Central memory CD8-positive, alpha-beta T cell (primary cell): Measurements from ENCODE around the gene TJAP1.

Experiments
- ATAC-seq: fragments of 150-1000 bp; cut with Tn5 transposase; replicated peaks from 2 replicates; pipeline ENCODE4 v1.10.0; 2022; ENCODE audit warnings: mild to moderate bottlenecking, moderate FRiP score, moderate number of reproducible peaks; ENCODE audit not compliant: poor library complexity, severe bottlenecking; ENCODE audit errors: extremely low read depth
- DNase-seq, 2 donors: peaks; one replicate each; pipeline ENCODE4 v3.0.0; 2021; ENCODE audit warnings: low spot score in 2 of 2
- H3K27ac Mint-ChIP-seq: one replicate; pipeline ENCODE4 v1.8.0; 2022; ENCODE audit warnings: low read depth, mild to moderate bottlenecking, moderate library complexity, mixed read lengths
- H3K27me3 Mint-ChIP-seq: one replicate; pipeline ENCODE4 v1.8.0; 2022; ENCODE audit warnings: mixed read lengths
- H3K36me3 Mint-ChIP-seq: one replicate; pipeline ENCODE4 v1.8.0; 2022; ENCODE audit warnings: mild to moderate bottlenecking, moderate library complexity, mixed read lengths; ENCODE audit not compliant: insufficient read depth
- H3K4me1 Mint-ChIP-seq: one replicate; pipeline ENCODE4 v1.8.0; 2022; ENCODE audit warnings: mixed read lengths
- H3K4me3 Mint-ChIP-seq: one replicate; pipeline ENCODE4 v1.8.0; 2022; ENCODE audit warnings: mild to moderate bottlenecking, moderate library complexity, mixed read lengths
- H3K9me3 Mint-ChIP-seq: one replicate; pipeline ENCODE4 v1.8.0; 2022; ENCODE audit warnings: mixed read lengths

The TJAP1 gene

GRCh38 chr6:43442935-43443334, 34.4 kb upstream of the TJAP1 start:
- Mint-ChIP-seq H3K27ac (peak overlapping the region; percentile 32), H3K4me1 (no peaks in the 10 kb centered on the region), H3K36me3 (peaks cover 37% of the 10 kb centered on the region), H3K9me3 (no peaks in the 10 kb centered on the region), H3K4me3 (no peak overlapping the region), H3K27me3 (no peaks in the 10 kb centered on the region)
- DNase-seq (no peak), ATAC-seq (no peak)

DNA sequence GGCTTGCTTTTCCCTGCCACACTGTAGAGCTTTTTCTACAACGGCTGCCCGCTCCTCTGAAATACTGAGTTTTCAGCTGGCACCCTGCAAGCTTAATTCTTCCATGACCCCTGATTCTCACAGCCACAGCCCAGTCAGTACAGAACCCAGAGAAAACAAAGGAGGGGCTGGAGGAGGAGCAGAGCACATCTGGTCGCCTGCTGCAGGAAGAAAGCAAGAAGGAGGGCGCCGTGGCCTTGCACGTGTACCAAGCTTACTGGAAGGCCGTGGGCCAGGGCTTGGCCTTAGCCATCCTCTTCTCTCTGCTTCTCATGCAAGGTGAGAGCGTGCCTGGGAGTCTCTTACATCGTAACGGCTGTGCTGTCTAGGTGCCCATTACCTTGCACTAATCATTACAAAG, 33.3 kb upstream of the TJAP1 start:
- Mint-ChIP-seq H3K36me3 (peaks cover 42% of the 10 kb centered on the region), H3K4me1 (no peaks in the 10 kb centered on the region), H3K27ac (no peak overlapping the region), H3K4me3 (no peak overlapping the region), H3K9me3 (no peaks in the 10 kb centered on the region), H3K27me3 (no peaks in the 10 kb centered on the region)
- ATAC-seq (no peak), DNase-seq (no peak)

- Mint-ChIP-seq H3K9me3 (no peaks in the 10 kb centered on the region), H3K4me1 (no peaks in the 10 kb centered on the region), H3K27ac (no peak overlapping the region), H3K36me3 (peaks cover 45% of the 10 kb centered on the region), H3K4me3 (no peak overlapping the region), H3K27me3 (no peaks in the 10 kb centered on the region)
- ATAC-seq: no peak
- no peak for DNase-seq
These were observed 32.8 kb upstream of the TJAP1 start for GRCh38 chr6:43444582-43444981.

DNA sequence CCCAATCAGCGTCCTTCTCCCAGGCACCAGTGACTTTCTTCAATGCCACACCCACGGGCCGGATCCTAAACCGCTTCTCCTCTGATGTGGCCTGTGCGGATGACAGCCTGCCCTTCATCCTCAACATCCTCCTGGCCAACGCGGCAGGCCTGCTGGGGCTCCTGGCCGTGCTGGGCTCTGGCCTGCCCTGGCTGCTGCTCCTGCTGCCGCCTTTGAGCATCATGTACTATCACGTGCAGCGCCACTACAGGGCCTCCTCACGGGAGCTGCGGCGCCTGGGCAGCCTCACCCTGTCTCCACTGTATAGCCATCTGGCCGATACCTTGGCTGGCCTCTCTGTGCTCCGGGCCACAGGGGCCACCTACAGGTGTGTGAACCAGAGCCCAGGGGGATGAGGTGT, 31.8 kb upstream of the TJAP1 start:
- Mint-ChIP-seq H3K36me3 (peaks cover 43% of the 10 kb centered on the region), H3K27me3 (no peaks in the 10 kb centered on the region), H3K27ac (no peak overlapping the region)

DNA sequence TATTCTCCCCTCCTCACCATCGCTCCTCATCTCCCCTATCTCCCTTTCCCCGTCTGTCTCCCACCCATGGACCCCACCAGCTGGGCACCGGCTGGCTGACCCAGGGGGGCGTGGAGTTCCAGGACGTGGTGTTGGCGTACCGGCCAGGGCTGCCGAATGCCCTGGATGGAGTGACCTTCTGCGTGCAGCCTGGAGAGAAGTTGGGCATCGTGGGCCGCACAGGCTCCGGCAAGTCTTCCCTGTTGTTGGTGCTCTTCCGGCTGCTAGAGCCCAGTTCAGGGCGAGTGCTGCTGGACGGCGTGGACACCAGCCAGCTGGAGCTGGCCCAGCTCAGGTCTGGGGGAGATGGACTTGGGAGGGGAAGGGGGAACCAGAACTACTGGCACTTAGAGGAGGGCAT, 29.8 kb upstream of the TJAP1 start:
- Mint-ChIP-seq H3K27ac (no peak overlapping the region), H3K9me3 (no peaks in the 10 kb centered on the region), H3K27me3 (no peaks in the 10 kb centered on the region), H3K4me1 (no peaks in the 10 kb centered on the region), H3K36me3 (peaks cover 37% of the 10 kb centered on the region), H3K4me3 (no peak overlapping the region)
- no peak for ATAC-seq
- no peak for DNase-seq

More for the DNA sequence above, 31.8 kb upstream of the TJAP1 start:
- no peaks in the 10 kb centered on the region for H3K9me3 Mint-ChIP-seq
- ATAC-seq (no peak), DNase-seq (no peak)
- H3K4me1 Mint-ChIP-seq: no peaks in the 10 kb centered on the region
- H3K4me3 Mint-ChIP-seq: no peak overlapping the region

DNA sequence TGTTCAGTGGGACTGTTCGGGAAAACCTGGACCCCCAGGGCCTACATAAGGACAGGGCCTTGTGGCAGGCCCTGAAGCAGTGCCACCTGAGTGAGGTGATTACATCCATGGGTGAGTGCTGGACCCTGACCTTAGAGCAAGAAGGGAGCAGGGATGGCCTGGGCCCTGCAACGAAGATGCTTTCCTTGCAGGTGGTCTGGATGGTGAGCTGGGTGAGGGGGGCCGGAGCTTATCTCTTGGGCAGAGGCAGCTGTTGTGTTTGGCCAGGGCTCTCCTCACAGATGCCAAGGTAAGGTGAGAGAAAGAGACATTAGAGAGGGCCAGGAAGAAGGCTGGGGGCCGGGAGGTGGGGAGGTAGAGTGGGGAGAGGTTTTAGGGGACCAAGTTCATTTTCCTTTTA, 28.5 kb upstream of the TJAP1 start:
- DNase-seq: no peak
- Mint-ChIP-seq H3K4me3 (no peak overlapping the region), H3K4me1 (no peaks in the 10 kb centered on the region), H3K9me3 (no peaks in the 10 kb centered on the region), H3K27ac (no peak overlapping the region), H3K27me3 (no peaks in the 10 kb centered on the region), H3K36me3 (peaks cover 30% of the 10 kb centered on the region)
- no peak for ATAC-seq

DNA sequence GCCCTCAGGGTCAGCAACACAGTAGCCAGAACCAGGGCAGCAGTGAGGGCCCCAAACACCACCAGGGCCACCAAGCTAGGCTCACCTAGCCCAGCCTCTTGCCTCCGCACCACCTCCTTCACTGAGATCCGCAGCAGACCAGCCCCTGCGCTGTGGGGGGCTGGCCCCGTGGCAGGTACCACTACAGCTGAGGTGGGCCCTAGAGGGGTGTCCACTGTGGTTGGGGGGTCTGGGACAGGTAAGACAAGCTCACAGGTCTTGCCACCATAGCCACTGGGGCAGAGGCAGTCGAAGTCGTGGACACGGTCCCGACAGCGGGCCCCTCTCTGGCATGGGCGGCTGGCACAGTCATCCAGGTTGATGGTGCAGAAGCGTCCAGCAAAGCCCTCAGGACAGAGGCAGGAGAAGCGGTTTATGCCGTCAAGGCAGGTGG, 26.7 kb upstream of the TJAP1 start:
- Mint-ChIP-seq H3K4me3 (no peak overlapping the region), H3K36me3 (peaks cover 28% of the 10 kb centered on the region), H3K27ac (no peak overlapping the region), H3K27me3 (no peaks in the 10 kb centered on the region), H3K9me3 (no peaks in the 10 kb centered on the region), H3K4me1 (peaks cover 14% of the 10 kb centered on the region)
- DNase-seq (no peak), ATAC-seq (no peak)

DNA sequence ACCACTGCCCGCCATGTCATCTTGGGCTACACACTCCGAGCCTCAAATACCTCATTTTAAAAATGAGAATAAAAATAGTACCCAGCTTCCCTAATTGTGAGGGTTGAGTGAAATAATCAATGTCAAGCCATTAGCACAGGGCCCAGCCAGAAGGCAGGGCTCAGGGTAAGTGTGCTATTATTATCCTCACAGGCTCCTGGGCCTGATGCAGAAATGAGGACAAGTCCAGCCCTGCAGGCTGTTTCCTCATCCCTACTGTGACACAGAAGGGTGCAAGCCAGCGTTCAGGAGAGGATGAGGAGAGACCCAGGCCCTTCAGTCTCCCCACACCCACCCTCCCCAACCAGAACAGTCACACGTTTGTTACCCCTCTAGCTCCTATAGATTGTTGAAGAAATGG, 26.0 kb upstream of the TJAP1 start:
- no peaks in the 10 kb centered on the region for H3K27me3 Mint-ChIP-seq
- DNase-seq (no peak), ATAC-seq (no peak)
- peaks cover 19% of the 10 kb centered on the region for H3K4me1 Mint-ChIP-seq
- H3K27ac Mint-ChIP-seq: no peak overlapping the region
- H3K36me3 Mint-ChIP-seq: peaks cover 26% of the 10 kb centered on the region
- H3K4me3 Mint-ChIP-seq: no peak overlapping the region
- H3K9me3 Mint-ChIP-seq: no peaks in the 10 kb centered on the region

GRCh38 chr6:43451939-43452338, 25.4 kb upstream of the TJAP1 start:
- peaks cover 5% of the 10 kb centered on the region for H3K27me3 Mint-ChIP-seq
- peaks cover 26% of the 10 kb centered on the region for H3K36me3 Mint-ChIP-seq
- no peak overlapping the region for H3K27ac Mint-ChIP-seq
- ATAC-seq: no peak
- peaks cover 23% of the 10 kb centered on the region for H3K4me1 Mint-ChIP-seq
- H3K9me3 Mint-ChIP-seq: no peaks in the 10 kb centered on the region
- DNase-seq: no peak
- no peak overlapping the region for H3K4me3 Mint-ChIP-seq

- no peak for DNase-seq
- peaks cover 24% of the 10 kb centered on the region for H3K4me1 Mint-ChIP-seq
- peaks cover 8% of the 10 kb centered on the region for H3K27me3 Mint-ChIP-seq
- no peaks in the 10 kb centered on the region for H3K9me3 Mint-ChIP-seq
- H3K4me3 Mint-ChIP-seq: no peak overlapping the region
- ATAC-seq: no peak
- peaks cover 21% of the 10 kb centered on the region for H3K36me3 Mint-ChIP-seq
- no peak overlapping the region for H3K27ac Mint-ChIP-seq
These were observed 24.5 kb upstream of the TJAP1 start for GRCh38 chr6:43452896-43453295.

DNA sequence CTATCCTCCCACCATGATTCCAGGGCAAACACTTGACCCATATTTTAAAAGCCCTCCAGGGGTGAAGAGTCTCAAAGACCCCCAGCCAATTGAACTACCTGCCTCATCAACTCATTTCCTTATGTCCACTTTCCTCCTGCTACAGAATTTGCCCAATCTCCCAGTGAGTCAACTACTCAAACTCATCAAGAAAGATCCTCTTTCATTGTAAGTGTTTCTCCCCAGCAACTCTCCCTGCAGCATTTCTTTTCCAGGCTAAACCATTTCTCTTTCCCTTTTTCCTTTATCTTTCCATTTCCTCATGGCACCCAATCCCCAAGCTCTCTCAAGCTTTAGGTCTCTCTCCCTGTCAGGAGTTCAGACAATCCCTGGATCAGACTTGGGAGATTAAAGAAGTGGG, 23.5 kb upstream of the TJAP1 start:
- peak overlapping the region; percentile 85 for H3K27ac Mint-ChIP-seq
- H3K4me1 Mint-ChIP-seq: peaks cover 24% of the 10 kb centered on the region
- DNase-seq: no peak
- ATAC-seq: no peak
- peaks cover 13% of the 10 kb centered on the region for H3K36me3 Mint-ChIP-seq
- peak overlapping the region; percentile 81 for H3K4me3 Mint-ChIP-seq
- no peaks in the 10 kb centered on the region for H3K9me3 Mint-ChIP-seq
- peaks cover 8% of the 10 kb centered on the region for H3K27me3 Mint-ChIP-seq

GRCh38 chr6:43454290-43454695, 23.1 kb upstream of the TJAP1 start:
- DNase-seq: peak; percentile 31 to 57
- H3K36me3 Mint-ChIP-seq: peaks cover 9% of the 10 kb centered on the region
- H3K4me3 Mint-ChIP-seq: peak overlapping the region; percentile 81
- no peaks in the 10 kb centered on the region for H3K9me3 Mint-ChIP-seq
- peak overlapping the region; percentile 85 for H3K27ac Mint-ChIP-seq
- peaks cover 24% of the 10 kb centered on the region for H3K4me1 Mint-ChIP-seq
- peaks cover 8% of the 10 kb centered on the region for H3K27me3 Mint-ChIP-seq
- ATAC-seq: peak; percentile 44

DNA sequence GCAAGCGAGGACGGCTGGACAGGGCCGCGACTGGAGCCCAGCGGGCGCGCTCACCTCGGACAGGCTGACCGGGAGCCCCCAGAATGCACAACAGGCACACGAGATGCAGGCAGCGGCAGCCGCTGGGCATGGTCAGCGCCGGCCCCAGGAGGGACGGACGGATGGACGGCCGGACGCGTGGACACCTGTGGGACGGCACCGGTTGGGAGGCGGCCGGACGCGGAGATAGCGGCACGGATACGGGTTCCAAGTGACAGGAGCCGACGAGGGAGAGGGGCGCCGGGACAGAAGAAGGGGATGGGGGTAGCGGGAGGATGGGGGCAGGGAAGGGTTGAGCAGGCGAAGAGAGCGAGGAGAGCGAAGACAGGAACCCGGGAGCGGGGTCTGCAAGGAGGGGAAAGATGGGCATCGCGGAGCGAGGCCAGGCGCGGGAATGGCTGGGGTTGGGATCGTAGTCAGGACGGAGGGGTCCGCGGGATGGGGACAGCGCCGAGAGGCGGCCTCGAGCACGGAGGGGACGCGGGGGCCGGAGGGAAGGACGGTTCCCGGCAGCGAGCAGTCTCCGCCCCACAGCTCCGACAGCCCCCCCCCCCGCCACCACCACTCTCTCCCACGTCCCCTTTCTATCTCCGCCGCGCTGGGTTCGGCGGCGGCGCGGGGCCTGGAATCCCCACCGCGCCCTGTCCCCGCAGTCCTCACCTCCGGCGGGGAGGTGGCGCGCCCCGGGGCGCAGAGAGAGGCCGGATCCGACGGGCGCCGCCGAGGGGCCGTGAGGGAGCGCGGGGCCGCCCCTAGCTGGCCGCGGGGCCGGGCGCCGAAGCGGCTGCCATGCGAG, 22.5 kb upstream of the TJAP1 start:
- Mint-ChIP-seq H3K4me1 (peaks cover 24% of the 10 kb centered on the region), H3K4me3 (peak overlapping the region; percentile 81), H3K27me3 (peaks cover 8% of the 10 kb centered on the region), H3K9me3 (no peaks in the 10 kb centered on the region), H3K27ac (peak overlapping the region; percentile 85), H3K36me3 (peaks cover 6% of the 10 kb centered on the region)
- ATAC-seq (peak; percentile 63), DNase-seq (no peak)
